Measurements from ENCODE around the gene MBD5.

Gene MBD5

DNA sequence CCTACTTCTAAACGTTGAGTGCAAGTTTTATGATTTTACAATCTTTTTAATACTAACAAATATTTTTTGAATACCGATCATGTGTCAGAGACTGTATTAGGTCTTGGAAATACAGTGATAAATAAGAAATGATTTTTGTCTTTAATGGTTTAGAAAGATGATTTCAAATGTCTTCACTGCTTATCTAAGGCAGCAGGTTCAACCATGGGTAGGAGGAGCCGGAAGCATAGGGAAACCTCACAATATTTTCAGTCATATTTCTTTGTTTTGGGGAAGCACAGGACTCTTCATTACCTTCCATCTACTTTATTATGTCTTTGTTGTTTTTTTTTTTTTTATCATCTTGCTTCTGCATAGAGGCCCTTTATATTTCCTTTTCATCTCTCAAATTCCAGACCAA, 458.5 kb downstream of the MBD5 start:
- no peak for DNase-seq (ENCODE audit: low read depth)

DNA sequence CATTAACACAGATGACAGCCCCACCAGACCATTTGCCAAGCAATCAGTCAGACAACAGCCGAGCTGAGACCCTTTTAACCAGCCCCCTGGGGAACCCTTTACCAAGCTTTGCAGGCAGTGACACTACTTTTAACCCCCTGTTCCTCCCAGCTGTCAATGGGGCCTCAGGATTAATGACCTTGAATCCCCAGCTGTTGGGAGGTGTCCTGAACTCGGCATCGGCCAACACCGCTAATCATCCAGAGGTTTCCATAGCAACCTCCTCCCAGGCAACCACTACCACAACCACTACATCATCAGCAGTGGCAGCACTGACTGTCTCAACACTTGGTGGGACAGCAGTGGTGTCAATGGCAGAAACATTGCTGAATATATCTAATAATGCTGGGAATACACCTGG, 462.8 kb downstream of the MBD5 start:
- DNase-seq (ENCODE audit: low read depth): no peak

DNA sequence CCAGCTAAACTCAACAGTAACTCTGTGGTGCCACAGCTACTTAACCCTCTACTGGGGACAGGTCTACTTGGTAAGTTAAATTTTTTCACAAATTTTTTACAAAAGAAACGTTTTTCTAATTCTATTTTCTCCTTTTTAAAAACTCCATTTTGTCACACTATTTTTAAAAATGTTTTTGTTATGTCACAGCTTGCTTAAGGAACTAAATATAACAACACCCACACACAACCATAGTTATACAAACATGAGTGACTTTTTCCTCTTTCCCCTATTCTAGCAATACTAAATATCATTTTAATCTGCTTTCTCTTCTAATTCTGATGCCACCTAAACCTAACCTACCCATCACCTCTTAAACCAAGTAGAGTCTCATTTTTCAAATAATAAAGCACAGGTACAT, 463.2 kb downstream of the MBD5 start:
- DNase-seq (ENCODE audit: low read depth): no peak

DNA sequence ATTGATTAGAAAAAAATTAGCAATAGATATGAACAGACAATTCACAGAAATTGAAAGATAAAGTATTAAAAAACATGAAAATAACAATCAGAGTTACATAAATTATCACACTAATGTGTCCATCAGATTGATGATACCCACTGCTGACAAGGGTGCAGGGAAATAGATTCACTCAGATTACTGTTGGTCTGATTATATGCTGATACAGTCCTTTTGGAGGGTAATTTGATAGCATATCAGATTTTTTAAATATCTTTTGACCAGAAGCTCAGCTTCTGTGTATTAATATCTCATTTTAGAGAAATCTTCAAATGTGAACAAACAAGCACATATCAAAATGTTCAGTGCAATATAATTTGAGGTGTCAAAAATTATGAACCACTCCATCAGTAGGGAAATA, 465.8 kb downstream of the MBD5 start:
- DNase-seq (ENCODE audit: low read depth): no peak

DNA sequence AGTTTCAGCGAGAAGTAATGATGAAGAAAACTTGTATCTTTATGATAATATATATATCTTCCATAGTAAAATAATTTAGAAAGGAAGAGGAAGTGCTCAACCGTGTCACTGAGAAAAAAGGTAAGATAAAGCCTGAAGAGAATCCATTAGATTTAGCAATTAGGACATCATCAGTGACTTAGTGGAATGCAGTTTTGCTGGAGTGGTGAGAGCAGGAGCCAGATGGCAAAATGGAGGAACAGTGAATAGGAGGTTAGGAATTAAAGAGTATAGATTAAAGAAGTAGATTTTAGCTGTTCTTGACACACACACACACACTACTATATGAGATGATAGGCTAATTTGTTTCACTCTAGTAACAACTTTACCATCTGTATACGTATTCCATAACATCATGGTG, 466.5 kb downstream of the MBD5 start:
- no peak for DNase-seq (ENCODE audit: low read depth)

DNA sequence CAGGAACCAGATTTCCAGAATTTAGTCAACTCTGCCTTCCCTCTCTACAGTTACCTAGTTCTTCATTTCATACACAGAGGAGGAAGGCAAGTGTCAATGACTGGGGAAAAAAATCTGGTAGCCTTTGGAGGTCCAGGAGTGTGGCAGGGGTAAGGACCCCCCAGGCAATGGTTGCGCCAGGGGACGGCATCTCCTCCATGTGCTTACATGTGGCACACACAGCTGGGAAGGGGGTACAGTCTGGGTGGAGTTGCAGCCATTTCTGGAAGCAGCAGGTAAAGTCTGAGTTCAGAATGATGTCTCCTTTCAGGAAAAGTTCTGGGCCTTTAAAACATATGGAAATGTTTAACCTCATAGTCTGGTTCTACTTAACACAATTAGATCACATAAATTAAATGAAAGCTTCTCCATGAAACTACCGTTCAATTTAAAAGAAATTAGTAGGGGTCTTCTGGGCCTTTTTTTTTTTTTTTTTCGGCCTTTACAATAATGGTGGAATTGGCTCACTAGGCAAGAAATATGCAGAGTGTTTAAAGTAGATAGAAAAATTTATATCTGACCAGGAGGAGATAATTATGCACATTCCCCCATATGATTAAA, 470.0 kb downstream of the MBD5 start:
- no peak for DNase-seq (ENCODE audit: low read depth)

DNA sequence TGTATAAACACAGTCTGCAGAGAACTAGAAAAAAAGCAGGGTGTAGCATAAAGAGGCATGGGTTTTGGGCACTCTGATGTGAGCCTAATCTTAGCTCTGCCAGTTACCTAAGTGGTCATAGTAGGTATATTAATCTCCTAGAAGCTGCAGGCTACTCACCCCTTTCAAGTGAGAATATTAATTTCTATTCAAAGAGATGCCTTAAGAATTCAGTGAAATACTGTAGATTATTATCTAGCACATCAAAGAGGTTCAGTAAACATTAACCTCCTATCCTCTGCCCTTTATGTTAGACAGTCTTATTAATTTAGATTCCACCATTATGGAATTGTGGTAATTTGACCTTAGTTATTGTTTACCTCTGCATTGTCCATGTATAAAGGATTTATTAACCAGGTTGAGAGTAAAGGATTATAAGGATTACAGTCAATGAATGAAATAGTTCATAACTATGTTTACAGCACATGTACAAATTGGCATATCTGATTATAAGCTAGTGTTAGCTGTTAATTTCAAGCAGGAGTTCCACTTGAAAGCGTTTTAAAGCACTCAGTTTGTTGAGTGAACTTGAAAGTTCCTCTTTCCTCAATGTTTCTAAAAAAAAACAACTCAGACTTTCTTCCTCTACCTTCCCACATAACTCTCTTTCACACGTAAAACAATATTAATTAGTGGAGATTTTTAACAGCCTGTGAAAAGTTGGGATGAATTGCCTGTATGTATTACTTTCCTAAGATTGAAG, 473.1 kb downstream of the MBD5 start:
- no peak for DNase-seq (ENCODE audit: low read depth)

DNA sequence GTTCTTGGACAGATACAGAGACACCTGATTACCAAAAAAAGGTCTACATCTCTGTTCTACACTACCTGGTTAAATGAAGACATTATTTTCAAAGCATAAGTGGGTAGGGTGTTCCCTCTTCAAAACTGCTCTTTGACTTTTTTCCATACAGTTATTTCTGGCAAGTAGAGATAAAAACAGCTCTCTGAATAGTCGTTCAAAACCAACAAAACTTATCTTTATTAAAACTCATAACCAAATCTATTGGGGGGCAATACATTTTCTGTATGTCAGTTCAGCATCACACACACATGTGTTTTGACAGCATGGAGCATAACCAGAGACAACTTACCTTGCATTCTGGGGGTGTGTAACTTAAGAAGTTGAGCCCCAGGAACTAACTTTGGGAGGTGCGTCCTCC, 474.7 kb downstream of the MBD5 start:
- no peak for DNase-seq (ENCODE audit: low read depth)

DNA sequence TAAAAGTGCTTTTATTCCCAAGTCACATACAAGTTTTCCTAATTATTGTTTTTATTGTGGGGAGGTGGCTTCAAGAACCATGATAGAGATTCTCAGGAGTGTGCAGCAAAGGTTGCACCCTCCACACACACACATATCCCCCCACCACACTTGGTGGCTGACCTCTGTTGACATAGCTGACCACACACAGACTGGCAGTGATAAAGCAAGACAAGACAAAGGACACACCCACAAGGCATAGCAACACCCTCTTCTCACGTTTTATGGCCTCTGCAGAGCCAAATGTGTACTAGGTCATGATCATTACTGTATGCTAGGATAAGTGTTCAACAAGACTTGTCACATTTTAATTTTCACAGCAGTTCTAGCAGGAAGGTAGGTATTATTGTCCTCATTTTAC, 480.7 kb downstream of the MBD5 start:
- DNase-seq (ENCODE audit: low read depth): no peak

DNA sequence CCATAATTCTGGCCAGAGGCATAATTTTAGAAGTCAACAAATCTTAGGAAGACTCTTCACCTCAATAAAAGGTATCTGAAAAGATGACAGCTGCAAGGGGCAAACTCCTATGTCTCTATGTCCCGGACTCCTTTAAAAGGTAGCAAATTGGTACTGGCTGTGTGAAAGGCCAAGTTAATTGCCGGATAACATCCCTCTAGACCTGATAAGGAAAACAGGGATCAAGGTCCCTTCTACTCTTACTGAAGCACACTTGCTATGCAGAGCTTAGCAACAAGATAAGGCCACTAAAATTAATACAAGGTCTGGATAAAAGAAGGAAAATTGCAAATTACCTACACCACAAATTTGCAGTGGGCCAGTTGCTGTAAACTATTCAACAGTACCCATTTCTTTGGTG, 482.6 kb downstream of the MBD5 start:
- DNase-seq (ENCODE audit: low read depth): no peak

DNA sequence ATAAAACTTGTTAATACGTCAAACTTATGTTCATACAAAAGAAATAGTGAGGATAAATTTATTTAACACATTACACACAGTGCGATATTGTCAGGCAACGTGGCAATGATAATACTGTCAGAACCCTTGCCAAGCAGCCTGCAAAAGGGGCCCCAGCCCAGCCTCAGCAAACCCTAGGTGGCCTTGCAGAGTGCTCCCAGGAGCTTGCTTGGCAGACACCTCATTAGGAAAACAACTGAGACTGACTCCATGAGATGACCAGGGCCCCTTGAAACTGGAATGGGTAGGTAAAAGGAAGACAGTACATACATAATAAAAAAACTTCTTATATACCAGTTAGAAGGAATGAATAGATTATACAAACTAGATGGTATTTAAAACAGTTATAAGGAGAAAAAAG, 487.1 kb downstream of the MBD5 start:
- no peak for DNase-seq (ENCODE audit: low read depth)

DNA sequence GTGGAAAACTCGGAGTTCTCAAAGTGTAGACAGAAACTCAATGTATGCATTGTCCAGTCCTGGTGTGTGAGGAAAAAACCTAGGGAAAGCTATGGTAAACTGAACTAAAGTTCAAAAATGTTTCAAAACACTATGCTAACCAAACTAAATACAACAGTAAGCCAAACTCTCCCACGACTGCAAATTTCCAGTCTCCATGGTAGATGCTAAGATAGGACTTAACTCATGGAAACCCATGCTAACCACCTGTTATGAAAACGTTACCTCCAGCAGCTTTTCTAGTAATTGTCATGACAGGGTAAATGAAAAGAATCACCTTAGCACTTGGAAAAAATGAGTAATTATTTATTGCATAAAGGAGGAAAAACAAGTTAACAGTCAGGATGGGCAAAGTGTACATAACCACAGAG, 488.0 kb downstream of the MBD5 start:
- no peak for DNase-seq (ENCODE audit: low read depth)

DNA sequence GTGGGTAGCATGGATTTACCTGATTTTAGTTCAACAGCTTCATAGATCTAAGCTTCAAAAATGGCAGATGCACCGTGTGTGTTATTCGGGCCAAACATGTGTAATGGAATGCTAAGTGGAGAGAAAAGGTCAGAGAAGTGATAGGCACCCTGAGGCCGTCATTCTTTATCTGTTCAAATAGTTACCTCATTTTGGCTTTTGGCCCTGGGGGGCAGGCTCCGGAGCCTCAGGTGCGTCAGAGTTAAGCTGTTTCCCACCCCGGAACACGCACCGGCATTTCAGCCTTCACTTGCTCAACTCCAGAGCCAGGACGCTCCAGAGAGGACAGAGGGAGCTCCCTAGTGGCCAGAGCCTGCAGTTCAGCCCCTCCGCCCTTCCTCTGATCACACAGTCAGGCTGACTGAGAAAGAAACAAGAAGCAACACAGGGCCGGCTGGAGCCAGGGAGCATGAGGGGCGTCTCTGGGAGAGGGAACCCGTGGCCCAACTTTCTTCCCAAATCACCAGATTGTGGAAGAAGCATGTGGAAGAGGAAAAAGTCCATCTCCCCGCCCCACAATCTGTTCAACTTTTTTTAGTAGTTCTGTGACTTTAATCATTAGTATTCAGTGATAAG, 488.5 kb downstream of the MBD5 start:
- peak; percentile 65 for DNase-seq (ENCODE audit: low read depth)

DNA sequence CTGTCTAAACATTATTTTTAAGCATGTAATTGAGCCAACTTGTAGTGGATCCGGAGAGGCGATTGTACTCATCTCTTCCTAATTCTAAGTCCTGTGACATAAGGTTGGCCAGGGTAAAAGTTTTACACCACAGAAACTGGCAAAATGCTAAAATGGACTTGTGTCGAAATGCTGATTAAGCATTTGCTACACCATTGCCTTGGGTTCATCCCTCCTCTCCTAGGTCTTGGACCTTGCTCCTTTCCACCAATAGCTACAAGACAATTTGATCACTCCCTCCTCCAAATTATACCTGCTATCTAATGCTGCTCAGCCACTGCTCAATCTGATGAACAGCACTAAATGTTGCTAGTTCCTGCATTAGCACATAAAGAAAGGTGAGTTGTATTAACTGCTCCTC, 491.0 kb downstream of the MBD5 start:
- no peak for DNase-seq (ENCODE audit: low read depth)

DNA sequence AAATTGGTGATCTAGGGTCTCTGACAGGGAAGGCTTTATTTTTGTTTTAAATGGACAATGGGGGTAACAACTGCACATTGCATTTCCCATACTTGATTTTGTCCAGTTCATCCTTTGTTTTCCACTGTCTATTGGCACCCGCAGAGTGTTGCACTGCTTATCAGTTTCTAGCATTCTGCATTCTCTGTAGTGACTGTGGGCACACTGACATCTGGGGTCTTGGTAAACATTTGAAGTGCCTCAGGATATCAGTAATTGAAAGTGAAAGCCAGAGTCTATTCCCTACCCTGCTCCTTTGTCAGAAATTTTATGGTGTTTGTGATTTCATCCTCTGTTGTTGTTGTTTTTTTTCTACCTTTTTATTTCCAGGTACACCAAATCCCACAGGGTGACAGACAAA, 491.6 kb downstream of the MBD5 start:
- no peak for DNase-seq (ENCODE audit: low read depth)

DNA sequence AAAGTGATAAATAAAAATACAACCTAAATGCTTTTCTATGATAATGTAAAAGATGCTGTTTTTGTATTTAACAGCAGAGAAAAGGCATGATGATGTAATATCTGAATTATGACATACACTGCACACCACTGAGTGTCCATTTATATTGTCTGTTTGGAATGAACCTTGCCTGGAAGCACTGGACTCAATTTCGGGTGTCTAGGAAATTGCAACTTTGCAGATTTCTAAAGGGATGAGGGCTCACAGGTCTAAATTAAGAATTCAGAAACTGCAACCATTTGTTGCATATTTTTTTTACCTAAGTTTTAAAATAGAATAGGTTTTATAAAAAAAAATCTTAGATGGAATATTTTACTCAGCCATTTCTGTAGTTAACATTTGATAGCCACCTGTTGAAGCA, 492.5 kb downstream of the MBD5 start:
- no peak for DNase-seq (ENCODE audit: low read depth)

DNA sequence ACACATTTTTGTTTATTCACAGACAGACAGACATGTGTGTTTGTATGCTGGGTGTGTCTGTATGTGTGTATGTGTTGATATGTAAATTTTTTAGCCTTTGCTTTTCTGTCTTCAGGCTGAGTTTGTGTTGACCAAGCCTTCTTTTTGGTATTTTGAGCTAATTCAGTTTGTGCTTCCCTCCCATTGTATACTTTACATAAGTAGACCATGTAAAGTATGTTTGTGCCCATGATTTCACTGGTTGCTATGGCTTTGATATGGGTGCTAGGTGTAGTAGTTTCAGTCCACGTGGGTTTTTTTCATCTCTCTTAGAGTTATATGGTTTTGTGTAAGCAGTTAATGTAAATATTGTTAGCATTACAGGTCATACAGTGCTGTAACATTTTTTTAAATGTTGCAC, 494.2 kb downstream of the MBD5 start:
- DNase-seq (ENCODE audit: low read depth): no peak

DNA sequence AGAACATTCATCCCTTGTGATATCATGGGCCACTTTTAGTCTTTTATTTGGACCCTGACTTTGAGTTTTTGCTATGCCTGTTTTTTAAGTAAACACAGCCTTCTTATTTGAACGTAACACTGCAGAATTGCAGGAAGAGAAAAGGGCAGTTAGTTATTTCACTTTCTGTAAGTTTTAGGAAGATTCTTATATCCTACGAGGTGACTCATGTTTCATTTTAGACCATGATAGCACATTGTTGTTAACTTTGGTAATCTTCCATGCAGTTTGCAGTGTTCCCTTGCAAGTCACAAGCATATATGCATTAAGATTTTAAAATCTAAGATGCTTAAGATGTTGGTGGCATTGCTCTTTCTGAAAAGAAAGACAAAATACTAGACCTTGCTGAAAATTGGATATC, 495.1 kb downstream of the MBD5 start:
- DNase-seq (ENCODE audit: low read depth): no peak

DNA sequence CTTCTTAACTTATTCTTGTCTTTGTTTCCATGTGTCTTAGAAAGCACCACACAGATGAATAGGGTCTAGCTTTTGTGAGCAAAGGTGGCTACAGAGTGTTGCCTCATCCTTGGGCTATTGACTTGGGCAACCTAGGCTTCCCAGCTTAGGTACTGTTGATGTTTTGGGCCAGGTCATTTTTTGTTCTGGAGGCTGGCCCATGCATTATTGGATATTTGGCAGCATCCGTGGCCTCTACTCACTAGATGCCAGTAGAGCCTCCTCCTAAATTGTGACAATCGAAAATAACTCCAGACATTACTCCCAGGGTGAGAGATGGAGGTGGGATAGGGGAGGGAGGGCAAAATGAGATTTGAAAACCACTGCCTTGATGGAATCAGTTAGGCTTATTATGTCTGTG, 496.4 kb downstream of the MBD5 start:
- no peak for DNase-seq (ENCODE audit: low read depth)

DNA sequence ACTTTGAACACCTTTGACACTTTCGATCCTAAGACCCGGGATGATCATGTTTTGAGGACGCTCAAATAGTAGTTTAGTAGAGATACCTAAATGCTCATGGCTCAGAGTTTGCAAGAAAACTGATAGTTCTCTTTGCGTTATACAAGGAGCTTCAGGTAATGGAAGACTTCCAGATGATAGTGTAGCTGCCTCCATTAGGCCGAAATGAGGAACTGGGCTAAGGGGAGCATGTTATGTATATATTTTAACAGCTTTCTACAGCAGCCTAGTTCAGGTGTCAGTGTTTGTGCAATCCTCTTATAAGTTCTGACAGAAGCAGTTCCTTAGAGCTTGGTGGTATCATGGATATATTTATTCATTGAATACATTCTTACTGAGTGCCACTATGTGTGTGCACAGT, 496.9 kb downstream of the MBD5 start:
- DNase-seq (ENCODE audit: low read depth): no peak

DNA sequence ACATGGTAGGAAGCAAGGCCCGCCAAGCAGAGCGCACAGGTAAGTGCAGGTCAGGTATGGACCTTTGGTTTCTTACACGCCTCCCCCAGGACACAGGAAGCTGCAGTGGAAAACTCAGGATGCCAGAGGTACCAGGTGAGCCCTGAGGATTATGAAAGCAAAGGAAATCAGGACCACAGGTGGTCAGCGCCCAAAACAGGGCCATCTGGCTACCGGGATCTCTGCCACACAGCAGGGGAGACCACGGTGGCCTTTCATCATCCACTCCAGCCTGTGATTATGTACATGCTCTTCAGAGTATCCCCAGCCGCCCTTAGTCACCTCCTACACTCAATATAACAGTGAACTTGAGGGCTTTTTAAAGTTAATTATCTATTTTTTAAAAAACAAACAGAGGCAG, 498.1 kb downstream of the MBD5 start:
- no peak for DNase-seq (ENCODE audit: low read depth)

DNA sequence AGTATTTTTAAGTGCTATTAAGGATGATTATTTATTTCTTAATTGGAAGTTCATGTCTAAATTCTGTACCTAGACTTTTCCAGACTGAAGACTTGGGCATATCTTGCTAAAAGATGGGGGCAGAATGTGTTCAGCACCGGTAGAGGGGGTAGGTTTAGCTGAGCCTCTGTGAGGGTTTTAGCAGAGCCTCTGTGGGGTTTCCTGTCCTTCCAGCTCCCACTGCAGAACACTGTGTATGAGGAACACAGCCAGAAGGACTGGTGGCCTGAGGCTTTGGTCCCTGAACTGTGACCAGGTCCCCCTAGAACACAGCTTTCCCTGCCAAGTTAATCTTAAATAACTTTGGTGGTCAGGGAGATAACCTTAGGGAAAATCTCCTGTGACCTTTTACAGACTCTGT, 500.3 kb downstream of the MBD5 start:
- DNase-seq (ENCODE audit: low read depth): no peak

DNA sequence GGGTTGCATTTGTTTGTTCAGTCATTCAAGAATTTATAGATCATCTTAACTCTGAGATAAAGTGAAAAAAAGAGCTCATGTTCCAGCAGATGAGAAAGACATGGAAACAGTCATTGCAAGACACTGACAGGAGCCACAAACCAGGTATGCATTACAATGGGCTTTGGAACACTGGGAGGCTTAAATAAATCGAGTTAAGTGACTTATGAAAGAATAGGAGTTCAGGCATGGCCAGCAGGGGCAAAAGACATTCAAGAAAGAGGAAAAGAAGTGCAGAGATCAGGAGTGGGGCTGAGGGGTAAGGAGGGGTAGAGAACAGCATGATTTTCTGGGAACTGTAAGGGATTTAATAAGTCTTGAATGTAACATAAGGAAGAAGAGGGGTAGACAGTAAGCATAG, 502.4 kb downstream of the MBD5 start:
- DNase-seq (ENCODE audit: low read depth): no peak

DNA sequence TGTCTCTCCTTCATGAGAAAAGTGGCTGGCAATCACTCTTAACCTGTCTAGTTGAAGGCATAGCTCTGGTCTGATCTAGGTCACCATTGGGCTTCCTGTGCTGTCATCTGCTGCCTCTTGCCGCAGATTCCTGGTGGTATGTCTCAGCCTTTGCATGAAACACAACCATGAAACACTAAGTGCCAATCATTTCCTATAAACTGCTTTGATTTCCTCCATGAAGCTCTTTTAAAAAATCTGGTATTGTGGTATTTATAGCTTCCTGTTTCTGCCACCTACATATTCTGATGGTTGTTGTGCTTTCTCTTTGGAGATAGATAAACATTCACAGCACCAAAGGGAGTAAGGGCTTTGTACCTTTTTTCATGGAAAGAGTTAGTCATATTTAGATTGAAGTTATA, 503.6 kb downstream of the MBD5 start:
- peak; percentile 66 for DNase-seq (ENCODE audit: low read depth)
